ENCODE results near the gene ASF1B. TPM values are rescaled to one million over a fixed set of nuclear protein-coding genes. Genes with fewer than 3 reads are reported as not detected.
"Not testable (repeated sequence)": the region's sequence is repeated elsewhere in the genome, so short reads cannot be mapped to it uniquely, and the experiment has no call there.

Gene ASF1B
- total RNA-seq, 1 experiment from 2014 or later: 54.6 TPM

- TF ChIP-seq EZH2 (IDR thresholded peaks at IDR 0.05; ENCODE audit: borderline replicate concordance, low read depth, low read length, poor library complexity, severe bottlenecking): no peak
- TF ChIP-seq, protein P1, sequence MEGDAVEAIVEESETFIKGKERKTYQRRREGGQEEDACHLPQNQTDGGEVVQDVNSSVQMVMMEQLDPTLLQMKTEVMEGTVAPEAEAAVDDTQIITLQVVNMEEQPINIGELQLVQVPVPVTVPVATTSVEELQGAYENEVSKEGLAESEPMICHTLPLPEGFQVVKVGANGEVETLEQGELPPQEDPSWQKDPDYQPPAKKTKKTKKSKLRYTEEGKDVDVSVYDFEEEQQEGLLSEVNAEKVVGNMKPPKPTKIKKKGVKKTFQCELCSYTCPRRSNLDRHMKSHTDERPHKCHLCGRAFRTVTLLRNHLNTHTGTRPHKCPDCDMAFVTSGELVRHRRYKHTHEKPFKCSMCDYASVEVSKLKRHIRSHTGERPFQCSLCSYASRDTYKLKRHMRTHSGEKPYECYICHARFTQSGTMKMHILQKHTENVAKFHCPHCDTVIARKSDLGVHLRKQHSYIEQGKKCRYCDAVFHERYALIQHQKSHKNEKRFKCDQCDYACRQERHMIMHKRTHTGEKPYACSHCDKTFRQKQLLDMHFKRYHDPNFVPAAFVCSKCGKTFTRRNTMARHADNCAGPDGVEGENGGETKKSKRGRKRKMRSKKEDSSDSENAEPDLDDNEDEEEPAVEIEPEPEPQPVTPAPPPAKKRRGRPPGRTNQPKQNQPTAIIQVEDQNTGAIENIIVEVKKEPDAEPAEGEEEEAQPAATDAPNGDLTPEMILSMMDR (conservative IDR thresholded peaks at IDR 0.05; ENCODE audit: low read depth, low read length): no peak
- no peak overlapping the region for H3K4me3 ChIP-seq (ENCODE audit: low read depth, low read length, poor library complexity, severe bottlenecking)
- H3K27ac ChIP-seq (ENCODE audit: low read depth, low read length, poor library complexity, severe bottlenecking): peak overlapping the region; percentile 59
- no peaks in the 10 kb centered on the region for H3K9me3 ChIP-seq (ENCODE audit: low read depth, low read length, poor library complexity, severe bottlenecking)
- no TSS peak for BruUV-seq (replicated peaks)
- POLR2A ChIA-PET (ENCODE audit: low non-redundant PET): no interaction called here
- peak; percentile 76 for DNase-seq (ENCODE audit: low spot score)
- no peaks in the 10 kb centered on the region for H3K27me3 ChIP-seq (replicated peaks; ENCODE audit: insufficient read depth, low read depth, low read length, poor library complexity)
- H3K4me1 ChIP-seq (ENCODE audit: insufficient read depth, low read length, poor library complexity, severe bottlenecking): peaks cover 37% of the 10 kb centered on the region
- CTCF ChIA-PET: interaction anchor here (0.6 kb wide), 1 partner anchor 10 kb away, joined by 3 read pairs; the partner anchor contains the start of gene ASF1B
- no peaks in the 10 kb centered on the region for H3K36me3 ChIP-seq (ENCODE audit: insufficient read depth, low read length, poor library complexity, severe bottlenecking)
- intact Hi-C loops (cut with micrococcal nuclease; ENCODE audit: unreplicated experiment): no loop called here
Measured at GRCh38 chr19:14146789-14147216, 10.4 kb upstream of the ASF1B start.

DNA sequence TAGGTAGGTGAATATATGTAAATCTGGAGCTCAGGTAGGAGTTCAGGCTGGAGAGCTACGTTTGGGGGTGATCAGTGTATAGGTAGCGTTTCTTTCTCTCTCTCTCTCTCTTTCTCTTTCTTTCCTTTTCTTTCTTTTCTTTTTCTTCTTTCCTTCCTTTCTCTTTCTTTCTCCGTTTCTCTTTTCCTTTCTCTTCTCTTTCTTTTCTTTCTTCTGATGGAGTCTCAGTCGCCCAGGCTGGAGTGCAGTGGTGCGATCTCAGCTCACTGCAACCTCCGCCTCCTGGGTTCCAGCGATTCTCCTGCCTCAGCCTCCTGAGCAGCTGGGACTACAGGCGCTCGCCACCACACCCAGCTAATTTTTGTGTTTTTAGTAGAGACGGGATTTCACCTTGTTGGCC lies 9.8 kb upstream of the ASF1B start:
- intact Hi-C loops (cut with micrococcal nuclease; ENCODE audit: unreplicated experiment); BruUV-seq (replicated peaks); H3K9me3 ChIP-seq (ENCODE audit: low read depth, low read length, poor library complexity, severe bottlenecking); H3K36me3 ChIP-seq (ENCODE audit: insufficient read depth, low read length, poor library complexity, severe bottlenecking); DNase-seq (ENCODE audit: low spot score); H3K27me3 ChIP-seq (replicated peaks; ENCODE audit: insufficient read depth, low read depth, low read length, poor library complexity); H3K4me3 ChIP-seq (ENCODE audit: low read depth, low read length, poor library complexity, severe bottlenecking); POLR2A ChIA-PET (ENCODE audit: low non-redundant PET): not testable (repeated sequence)
- peaks cover 37% of the 10 kb centered on the region for H3K4me1 ChIP-seq (ENCODE audit: insufficient read depth, low read length, poor library complexity, severe bottlenecking)
- CTCF ChIA-PET: interaction anchor here (0.6 to 0.7 kb wide), 2 partner anchors 10 to 1387 kb away, joined by 3 to 4 read pairs; partner anchors contain the start of gene ASF1B
- peak overlapping the region; percentile 59 for H3K27ac ChIP-seq (ENCODE audit: low read depth, low read length, poor library complexity, severe bottlenecking)

DNA sequence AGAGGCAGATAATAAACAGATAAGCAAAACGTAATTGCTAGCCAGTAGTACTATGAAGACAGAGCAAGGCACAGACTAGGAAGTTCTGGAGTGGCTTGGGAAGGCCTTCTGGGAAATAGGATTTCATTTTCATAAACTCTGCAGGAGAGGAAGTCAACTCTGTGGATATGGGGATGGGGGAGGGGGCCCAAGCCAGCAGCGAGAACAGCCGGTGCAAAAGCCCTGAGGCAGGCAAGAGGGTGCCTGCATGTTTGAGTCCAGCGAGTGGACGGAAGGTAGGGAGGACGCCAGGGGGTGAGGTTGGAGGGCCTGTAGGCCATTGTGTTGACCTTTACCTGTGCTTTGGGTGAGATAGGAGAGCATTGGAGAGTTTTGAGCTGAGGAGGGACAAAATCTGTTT lies 9.0 kb upstream of the ASF1B start:
- no peak overlapping the region for H3K4me3 ChIP-seq (ENCODE audit: low read depth, low read length, poor library complexity, severe bottlenecking)
- DNase-seq (ENCODE audit: low spot score): no peak
- ChIA-PET POLR2A (ENCODE audit: low non-redundant PET) (no interaction called here), CTCF (interaction anchor here (0.6 to 0.7 kb wide), 2 partner anchors 9 to 1388 kb away, joined by 3 to 4 read pairs; partner anchors contain the start of gene ASF1B)
- no peak for TF ChIP-seq EZH2 (IDR thresholded peaks at IDR 0.05; ENCODE audit: borderline replicate concordance, low read depth, low read length, poor library complexity, severe bottlenecking)
- TF ChIP-seq, protein P1 (conservative IDR thresholded peaks at IDR 0.05; ENCODE audit: low read depth, low read length): no peak
- no peaks in the 10 kb centered on the region for H3K27me3 ChIP-seq (replicated peaks; ENCODE audit: insufficient read depth, low read depth, low read length, poor library complexity)
- no TSS peak for BruUV-seq (replicated peaks)
- H3K4me1 ChIP-seq (ENCODE audit: insufficient read depth, low read length, poor library complexity, severe bottlenecking): peaks cover 33% of the 10 kb centered on the region
- no peaks in the 10 kb centered on the region for H3K36me3 ChIP-seq (ENCODE audit: insufficient read depth, low read length, poor library complexity, severe bottlenecking)
- intact Hi-C loops (cut with micrococcal nuclease; ENCODE audit: unreplicated experiment): no loop called here
- H3K9me3 ChIP-seq (ENCODE audit: low read depth, low read length, poor library complexity, severe bottlenecking): no peaks in the 10 kb centered on the region
- H3K27ac ChIP-seq (ENCODE audit: low read depth, low read length, poor library complexity, severe bottlenecking): peak overlapping the region; percentile 59
